ENCODE data around the gene DAGLA. TPM values are rescaled to one million over a fixed set of nuclear protein-coding genes. Genes with fewer than 3 reads are reported as not detected.

Gene DAGLA
- total and polyA plus RNA-seq, 12 donors = 0.44 to 4.2 (median 2.3) TPM

DNA sequence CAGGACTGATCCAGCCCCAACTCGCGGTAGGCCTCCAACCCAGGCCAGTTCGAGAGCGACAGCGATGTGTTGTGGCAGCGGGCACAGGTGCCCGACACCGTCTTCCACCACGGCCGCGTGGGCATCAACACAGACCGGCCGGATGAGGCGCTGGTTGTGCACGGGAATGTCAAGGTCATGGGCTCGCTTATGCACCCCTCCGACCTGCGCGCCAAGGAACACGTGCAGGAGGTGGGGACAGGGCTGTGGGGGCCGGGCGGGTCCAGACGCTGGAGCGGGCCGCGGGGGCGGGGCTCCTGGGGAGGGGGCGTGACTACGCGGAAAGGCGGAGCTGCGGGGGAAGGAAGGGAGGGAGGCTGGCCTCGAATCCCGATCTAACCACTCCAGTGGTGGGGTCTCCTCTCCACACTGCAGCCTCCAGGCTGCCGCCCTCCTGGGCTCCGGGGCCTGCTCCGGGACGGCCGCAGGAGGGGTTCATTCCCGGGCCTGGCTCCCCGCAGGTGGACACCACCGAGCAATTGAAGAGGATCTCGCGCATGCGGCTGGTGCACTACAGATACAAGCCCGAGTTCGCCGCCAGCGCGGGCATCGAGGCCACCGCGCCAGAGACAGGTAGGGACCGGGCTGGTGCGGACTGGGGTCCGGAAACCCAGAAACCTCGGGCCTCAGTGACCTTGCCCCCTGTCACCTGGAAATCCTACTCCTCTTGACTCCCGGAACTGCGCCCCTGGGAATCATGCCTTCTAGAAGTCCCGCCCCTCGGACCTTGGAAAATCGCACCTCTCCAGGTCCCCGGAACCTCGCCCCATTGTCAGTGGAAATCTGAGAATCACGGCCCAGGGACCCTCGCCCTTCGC lies 97.3 kb downstream of the DAGLA start:
- no peaks in the 10 kb centered on the region for H3K9me3 ChIP-seq (replicated peaks in 1 of 3)
- intact Hi-C loops (cut with DNase I) = no loop called here
- peak; percentile 84 to 92 (median 86) for DNase-seq
- H3K36me3 ChIP-seq (replicated peaks in 1 of 2) = no peaks in the 10 kb centered on the region
- no peaks in the 10 kb centered on the region for H3K27me3 ChIP-seq
- 23 to 45% (median 29%) methylated on average over 9 to 66 of the region's 67 CpGs for WGBS, 4 donors
- peak overlapping the region in 1 of 4 donors; percentile 50 for H3K4me3 ChIP-seq
- H3K4me1 ChIP-seq (replicated peaks in 1 of 2) = peaks cover 0 to 11% of the 10 kb centered on the region in 2 donors
- peak overlapping the region in 4 of 5 donors; percentile 39 to 80 (median 60) for H3K27ac ChIP-seq
- no peak for TF ChIP-seq CTCF (IDR thresholded peaks at IDR 0.05)
- TF ChIP-seq POLR2A (IDR thresholded peaks at IDR 0.05) = peak in 1 of 2 donors; percentile 34

GRCh38 chr11:61778357-61778886 lies 98.2 kb downstream of the DAGLA start:
- TF ChIP-seq CTCF (IDR thresholded peaks at IDR 0.05) = no peak
- no peaks in the 10 kb centered on the region for H3K36me3 ChIP-seq (replicated peaks in 1 of 2)
- 83 to 90% (median 87%) methylated on average over 11 of the region's 11 CpGs for WGBS, 4 donors
- H3K27ac ChIP-seq = no peak overlapping the region
- no peaks in the 10 kb centered on the region for H3K9me3 ChIP-seq (replicated peaks in 1 of 3)
- intact Hi-C loops (cut with DNase I) = no loop called here
- no peak for DNase-seq
- no peaks in the 10 kb centered on the region for H3K27me3 ChIP-seq
- H3K4me1 ChIP-seq (replicated peaks in 1 of 2) = peaks cover 0 to 11% of the 10 kb centered on the region in 2 donors
- H3K4me3 ChIP-seq = no peak overlapping the region

- Histone ChIP-seq H3K36me3 (replicated peaks in 1 of 2) (no peaks in the 10 kb centered on the region), H3K27me3 (no peaks in the 10 kb centered on the region), H3K27ac (no peak overlapping the region), H3K4me1 (replicated peaks in 1 of 2) (peaks cover 0 to 11% of the 10 kb centered on the region in 2 donors), H3K9me3 (replicated peaks in 1 of 3) (no peaks in the 10 kb centered on the region), H3K4me3 (no peak overlapping the region)
- DNase-seq = no peak
- intact Hi-C loops (cut with DNase I) = no loop called here
- 88 to 100% (median 91%) methylated on average over 4 to 24 of the region's 24 CpGs for WGBS, 4 donors
- TF ChIP-seq POLR2A (IDR thresholded peaks at IDR 0.05) (no peak), CTCF (IDR thresholded peaks at IDR 0.05) (no peak)
Measured at GRCh38 chr11:61778920-61779650, 98.9 kb downstream of the DAGLA start.
